ENCODE measurements around the gene NBAS. TPM values are rescaled to one million over a fixed set of nuclear protein-coding genes. Genes with fewer than 3 reads are reported as not detected.

Gene NBAS
- total and polyA plus RNA-seq, 2 of the 4 experiments (the other 2 are of a cell fraction) = 22.3 to 105 TPM

GRCh38 chr2:15357922-15358321, 203.2 kb downstream of the NBAS start:
- Histone ChIP-seq H2BK5ac (ENCODE audit: low read depth, low read length, poor library complexity, severe bottlenecking) (no peak overlapping the region), H4K91ac (ENCODE audit: insufficient read depth, low read depth, low read length) (no peak overlapping the region), H3K4me3 (ENCODE audit: insufficient read depth, low read depth, low read length) (no peak overlapping the region), H3K56ac (ENCODE audit: extremely low read depth, insufficient read depth, low read length) (no peak overlapping the region), H3K4me2 (ENCODE audit: low read depth, low read length) (no peak overlapping the region), H3K18ac (ENCODE audit: low read depth, low read length) (no peak overlapping the region), H2BK20ac (ENCODE audit: low read depth, low read length) (no peak overlapping the region), H2BK120ac (ENCODE audit: low read depth, low read length) (no peak overlapping the region), H2AK9ac (replicated peaks; ENCODE audit: low read depth, low read length, poor library complexity) (no peak overlapping the region), H2AK5ac (ENCODE audit: low read depth, low read length) (no peak overlapping the region), H3K4ac (ENCODE audit: low read depth, low read length) (no peak overlapping the region), H3K36me3 (ENCODE audit: control insufficient read depth, insufficient read depth, low read length) (peaks cover 7% of the 10 kb centered on the region), H3K9me1 (ENCODE audit: insufficient read depth, low read length) (peaks cover 8% of the 10 kb centered on the region), H2AFZ (replicated peaks; ENCODE audit: low read length, poor library complexity) (no peak overlapping the region), H3K9ac (ENCODE audit: low read depth, low read length) (no peak overlapping the region), H4K8ac (ENCODE audit: low read depth in 2 of 2, low read length in 2 of 2) (no peak overlapping the region), H3K9me3 (ENCODE audit: control insufficient read depth, insufficient read depth, low read length) (no peaks in the 10 kb centered on the region), H3K27me3 (ENCODE audit: control insufficient read depth, insufficient read depth, low read length) (no peaks in the 10 kb centered on the region), H3K23ac (ENCODE audit: low read depth, low read length) (no peak overlapping the region), H4K5ac (ENCODE audit: low read depth, low read length) (no peak overlapping the region), H3K27ac (ENCODE audit: insufficient read depth, low read length) (no peak overlapping the region), H3K79me1 (ENCODE audit: low read depth in 1 of 2, low read length in 2 of 2) (peaks cover 10 to 18% of the 10 kb centered on the region in 2 experiments), H4K20me1 (ENCODE audit: insufficient read depth, low read length) (no peaks in the 10 kb centered on the region; the same call in 1 of the 2 replicates), H3K14ac (replicated peaks; ENCODE audit: low read depth, low read length) (0 out of 2 replicates have a peak overlapping the region, but pooled peaks have one; percentile 27), H2BK15ac (ENCODE audit: low read depth, low read length) (no peak overlapping the region; the same call in 2 of the 3 replicates), H3K4me1 (ENCODE audit: control insufficient read depth, insufficient read depth, low read length) (peaks cover 6% of the 10 kb centered on the region; the same call in 1 of the 2 replicates)
- BruUV-seq (replicated peaks) = no TSS peak
- TF ChIP-seq BHLHE40 (IDR thresholded peaks at IDR 0.05; ENCODE audit: low read depth, low read length) (no peak), CHD1 (IDR thresholded peaks at IDR 0.05; ENCODE audit: low read depth, low read length) (no peak), RFX5 (IDR thresholded peaks at IDR 0.05; ENCODE audit: low read depth, low read length) (no peak), SMC3 (IDR thresholded peaks at IDR 0.05; ENCODE audit: low read depth, low read length) (no peak), FOS (IDR thresholded peaks at IDR 0.05; ENCODE audit: low read depth, low read length) (no peak), CEBPB (IDR thresholded peaks at IDR 0.05; ENCODE audit: low read depth, low read length) (no peak), POLR2A (IDR thresholded peaks at IDR 0.05; ENCODE audit: low read depth, low read length) (no peak), RAD21 (IDR thresholded peaks at IDR 0.05; ENCODE audit: low read length) (no peak)
- POLR2A ChIA-PET (ENCODE audit: unreplicated experiment) = no interaction called here
- CTCF ChIA-PET = no interaction called here
- intact Hi-C loops (cut with micrococcal nuclease) (no loop called here), dilution Hi-C loops (cut with HindIII; ENCODE audit: low sequenced_read_pairs, unreplicated experiment) (no loop called here), in situ Hi-C loops (cut with MboI; ENCODE audit: low sequenced_read_pairs) (no loop called here)
- WGBS, 2 experiments (ENCODE audit: extremely low coverage in 2 of 2, insufficient read length in 1 of 2) = 92% methylated on average over 2 of the region's 5 CpGs; no CpG with 5 or more reads in 1 of the 2 experiments
- no peak for DNase-seq
- no peak for ATAC-seq (ENCODE audit: low read depth)

Measured in IMR-90 (cell line).